Measurements from ENCODE around the gene PRDM1.
"Not testable (repeated sequence)": the region's sequence is repeated elsewhere in the genome, so short reads cannot be mapped to it uniquely, and the experiment has no call there.

Gene PRDM1

DNA sequence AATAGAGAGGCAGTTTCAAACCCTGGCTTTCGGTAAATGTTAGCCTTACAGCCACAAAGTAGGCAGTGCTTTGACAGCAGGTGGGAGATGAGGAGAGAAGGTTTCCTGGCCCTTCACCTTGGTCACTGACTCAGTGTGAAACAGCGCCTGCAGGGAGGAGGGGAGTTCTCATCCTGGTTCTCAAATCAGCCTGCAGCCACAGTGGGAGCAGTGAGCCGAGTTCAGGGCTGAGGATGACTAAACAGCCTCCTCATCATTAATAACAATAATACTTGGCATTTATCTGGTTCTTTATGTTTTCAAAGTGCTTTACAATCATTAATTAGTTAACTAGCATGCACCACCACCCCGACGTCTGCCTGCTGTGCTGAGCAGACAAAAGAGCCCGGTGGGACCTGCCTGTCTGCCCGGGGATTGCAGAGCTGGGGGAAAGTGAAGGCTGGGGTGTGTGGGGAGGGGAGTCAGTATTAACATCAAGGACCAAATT lies 59.6 kb downstream of the PRDM1 start:
- TF ChIP-seq FOXK2 (IDR thresholded peaks at IDR 0.05), result no peak
- no peak for TF ChIP-seq CTBP1 (IDR thresholded peaks at IDR 0.05; ENCODE audit: borderline replicate concordance)
- TF ChIP-seq ARNT (IDR thresholded peaks at IDR 0.05), result no peak
- TF ChIP-seq FOXA1 (IDR thresholded peaks at IDR 0.05), result no peak
- TF ChIP-seq TARDBP (IDR thresholded peaks at IDR 0.05), result no peak
- TF ChIP-seq SP1 (IDR thresholded peaks at IDR 0.05), result no peak
- TF ChIP-seq SUZ12 (IDR thresholded peaks at IDR 0.05), result no peak
- no peak for TF ChIP-seq L3MBTL2 (conservative IDR thresholded peaks at IDR 0.05)
- TF ChIP-seq ELF4 (IDR thresholded peaks at IDR 0.05), result no peak
- no peak for TF ChIP-seq LEF1 (IDR thresholded peaks at IDR 0.05; ENCODE audit: borderline replicate concordance)
- TF ChIP-seq, protein P1, sequence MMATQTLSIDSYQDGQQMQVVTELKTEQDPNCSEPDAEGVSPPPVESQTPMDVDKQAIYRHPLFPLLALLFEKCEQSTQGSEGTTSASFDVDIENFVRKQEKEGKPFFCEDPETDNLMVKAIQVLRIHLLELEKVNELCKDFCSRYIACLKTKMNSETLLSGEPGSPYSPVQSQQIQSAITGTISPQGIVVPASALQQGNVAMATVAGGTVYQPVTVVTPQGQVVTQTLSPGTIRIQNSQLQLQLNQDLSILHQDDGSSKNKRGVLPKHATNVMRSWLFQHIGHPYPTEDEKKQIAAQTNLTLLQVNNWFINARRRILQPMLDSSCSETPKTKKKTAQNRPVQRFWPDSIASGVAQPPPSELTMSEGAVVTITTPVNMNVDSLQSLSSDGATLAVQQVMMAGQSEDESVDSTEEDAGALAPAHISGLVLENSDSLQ (IDR thresholded peaks at IDR 0.05), result no peak
- no peak for TF ChIP-seq ZNF384 (IDR thresholded peaks at IDR 0.05)
- no peak for TF ChIP-seq NFRKB (IDR thresholded peaks at IDR 0.05)
- ChIA-PET CTCF (interaction anchor here (0.5 kb wide), 1 partner anchor 158 kb away, joined by 3 read pairs; no protein-coding TSS in a partner anchor), POLR2A (no interaction called here)
- no peak for DNase-seq (ENCODE audit: extremely low spot score)

DNA sequence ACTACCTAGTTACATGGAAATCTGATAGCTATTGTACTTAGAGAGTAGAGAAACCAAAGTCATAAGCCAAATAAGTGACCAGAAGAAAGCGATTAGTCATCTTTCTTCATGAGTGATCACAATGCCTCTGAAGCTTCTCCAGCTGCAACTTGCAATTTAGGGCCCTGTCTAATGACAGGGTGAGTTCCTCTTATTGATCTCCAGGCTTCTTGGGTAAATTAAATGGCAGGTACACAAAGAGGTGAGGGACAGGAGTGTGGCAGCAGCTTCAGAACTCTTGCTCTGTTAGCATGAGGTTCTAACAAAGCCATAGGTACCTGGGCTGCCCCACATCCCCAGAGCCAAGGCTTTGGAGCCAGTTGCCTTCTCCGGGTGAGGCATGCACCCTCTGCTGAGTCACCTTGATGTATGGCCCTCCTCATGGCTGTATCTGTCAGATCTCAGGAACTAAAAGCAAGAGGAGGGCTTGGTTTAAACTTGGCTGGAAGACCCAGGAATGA lies 60.8 kb downstream of the PRDM1 start:
- CTCF ChIA-PET, result interaction anchor here (0.6 kb wide), 1 partner anchor 99 kb away, joined by 4 read pairs; no protein-coding TSS in a partner anchor
- DNase-seq (ENCODE audit: extremely low spot score), result no peak
- TF ChIP-seq, protein P1 (IDR thresholded peaks at IDR 0.05), result no peak
- no peak for TF ChIP-seq TARDBP (IDR thresholded peaks at IDR 0.05)
- no peak for TF ChIP-seq L3MBTL2 (conservative IDR thresholded peaks at IDR 0.05)
- no peak for TF ChIP-seq ZNF384 (IDR thresholded peaks at IDR 0.05)
- no peak for TF ChIP-seq FOXA1 (IDR thresholded peaks at IDR 0.05)
- POLR2A ChIA-PET, result no interaction called here

DNA sequence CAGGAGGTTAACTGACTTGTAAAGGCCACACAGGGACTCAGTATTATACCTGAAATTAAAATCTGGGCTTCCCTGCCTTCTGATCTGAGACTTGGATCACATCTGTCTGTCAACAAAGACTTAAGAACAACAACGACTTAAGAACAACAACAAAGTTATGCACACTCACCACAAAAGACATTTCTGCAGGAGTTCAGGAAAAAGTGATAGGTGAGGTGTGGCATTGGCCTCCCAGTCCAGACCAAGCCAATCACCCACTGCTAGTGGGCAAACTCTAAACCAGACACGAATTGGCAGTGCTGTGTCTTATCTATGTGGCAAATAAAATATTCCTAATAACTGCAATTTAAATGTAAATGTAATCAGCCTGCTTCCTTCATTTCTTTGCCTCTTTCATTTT lies 61.3 kb downstream of the PRDM1 start:
- no peak for DNase-seq (ENCODE audit: extremely low spot score)
- CTCF ChIA-PET, result interaction anchor here (0.6 kb wide), 2 partner anchors 100 to 1199 kb away, joined by 3 to 4 read pairs; no protein-coding TSS in a partner anchor
- POLR2A ChIA-PET, result no interaction called here

DNA sequence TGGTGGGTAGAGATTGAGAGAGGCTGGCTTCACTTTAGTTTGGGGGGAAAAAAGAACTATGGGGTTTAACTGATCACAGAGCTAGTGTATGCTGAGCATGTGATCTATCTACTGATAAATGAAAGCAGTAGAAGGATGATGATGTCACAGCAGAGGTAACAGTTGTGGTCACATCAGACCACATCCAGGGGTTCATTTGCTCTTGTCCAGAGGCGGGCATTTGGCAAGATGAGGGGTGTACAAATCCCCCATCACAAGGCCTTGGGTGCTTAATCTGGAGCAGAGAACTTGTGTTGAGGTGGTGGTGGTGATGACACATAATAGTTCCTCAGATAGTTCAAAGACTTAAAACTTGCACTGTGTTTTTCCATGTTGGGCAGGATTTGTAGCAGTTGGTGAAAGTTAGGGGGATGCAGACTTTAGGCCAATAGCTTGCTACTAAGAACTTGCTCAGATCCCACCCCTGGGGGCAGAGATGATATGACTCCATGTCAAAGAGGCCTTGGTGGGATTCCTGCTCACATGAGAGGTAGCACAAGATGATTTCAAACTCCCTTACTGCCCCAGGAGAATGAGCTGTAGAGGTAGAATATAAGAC lies 63.4 kb downstream of the PRDM1 start:
- POLR2A ChIA-PET, result no interaction called here
- CTCF ChIA-PET, result no interaction called here
- TF ChIP-seq, protein P1 (IDR thresholded peaks at IDR 0.05), result no peak
- no peak for TF ChIP-seq ZNF384 (IDR thresholded peaks at IDR 0.05)
- TF ChIP-seq ELF4 (IDR thresholded peaks at IDR 0.05), result no peak
- DNase-seq (ENCODE audit: extremely low spot score), result no peak

More for the DNA sequence above, 61.3 kb downstream of the PRDM1 start:
- no peak for TF ChIP-seq FOXK2 (IDR thresholded peaks at IDR 0.05)
- no peak for TF ChIP-seq LEF1 (IDR thresholded peaks at IDR 0.05; ENCODE audit: borderline replicate concordance)
- TF ChIP-seq FOXA1 (IDR thresholded peaks at IDR 0.05), result no peak
- no peak for TF ChIP-seq TARDBP (IDR thresholded peaks at IDR 0.05)
- TF ChIP-seq CTBP1 (IDR thresholded peaks at IDR 0.05; ENCODE audit: borderline replicate concordance), result no peak
- no peak for TF ChIP-seq FOXM1 (IDR thresholded peaks at IDR 0.05; ENCODE audit: borderline replicate concordance)
- TF ChIP-seq SP1 (IDR thresholded peaks at IDR 0.05), result no peak
- no peak for TF ChIP-seq NFRKB (IDR thresholded peaks at IDR 0.05)
- no peak for TF ChIP-seq HDGF (IDR thresholded peaks at IDR 0.05; ENCODE audit: borderline replicate concordance)

DNA sequence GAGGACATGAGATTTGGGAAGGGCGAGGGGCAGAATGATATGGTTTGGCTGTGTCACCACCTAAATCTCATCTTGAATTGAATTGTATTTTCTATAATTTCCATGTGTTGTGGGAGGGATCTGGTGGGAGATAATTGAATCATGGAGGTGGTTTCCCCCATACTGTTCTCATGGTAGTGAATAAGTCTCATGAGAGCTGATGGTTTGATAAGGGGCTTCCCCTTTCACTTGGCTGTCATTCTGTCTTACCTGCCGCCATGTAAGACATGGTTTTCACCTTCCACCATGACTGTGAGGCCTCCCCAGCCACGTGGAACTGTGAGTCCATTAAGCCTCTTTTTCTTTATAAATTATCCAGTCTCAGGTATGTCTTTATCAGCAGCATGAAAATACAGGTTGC lies 66.3 kb downstream of the PRDM1 start:
- CTCF ChIA-PET; POLR2A ChIA-PET; DNase-seq (ENCODE audit: extremely low spot score): not testable (repeated sequence)

DNA sequence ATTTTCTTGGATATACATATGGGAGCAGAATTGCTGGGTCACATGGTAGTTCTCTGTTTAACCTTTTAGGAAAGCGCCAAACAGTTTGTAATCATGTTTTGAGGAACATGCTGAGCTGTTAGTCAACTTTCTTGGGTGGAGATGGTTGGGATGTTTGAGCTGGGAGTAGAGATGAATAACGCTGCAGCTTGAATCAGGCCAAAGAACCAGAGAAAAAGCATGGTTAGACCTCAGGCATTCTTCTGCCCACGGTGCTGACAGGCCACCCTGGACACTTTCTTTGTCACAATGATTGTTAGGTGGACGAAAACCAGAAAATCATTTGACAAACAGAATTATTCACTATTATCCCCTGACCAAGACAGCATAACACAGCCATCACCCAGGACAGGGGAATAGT lies 66.8 kb downstream of the PRDM1 start:
- ChIA-PET POLR2A (no interaction called here), CTCF (no interaction called here)
- DNase-seq (ENCODE audit: extremely low spot score), result no peak
- TF ChIP-seq CTBP1 (IDR thresholded peaks at IDR 0.05; ENCODE audit: borderline replicate concordance) (no peak), ZNF384 (IDR thresholded peaks at IDR 0.05) (no peak), FOXM1 (IDR thresholded peaks at IDR 0.05; ENCODE audit: borderline replicate concordance) (no peak), FOXK2 (IDR thresholded peaks at IDR 0.05) (no peak), TARDBP (IDR thresholded peaks at IDR 0.05) (no peak), SUZ12 (IDR thresholded peaks at IDR 0.05) (no peak), BHLHE40 (IDR thresholded peaks at IDR 0.05; ENCODE audit: borderline replicate concordance) (no peak), ELF4 (IDR thresholded peaks at IDR 0.05) (no peak), LEF1 (IDR thresholded peaks at IDR 0.05; ENCODE audit: borderline replicate concordance) (no peak), HDGF (IDR thresholded peaks at IDR 0.05; ENCODE audit: borderline replicate concordance) (no peak), FOXA1 (IDR thresholded peaks at IDR 0.05) (no peak), SP1 (IDR thresholded peaks at IDR 0.05) (no peak), ARNT (IDR thresholded peaks at IDR 0.05) (no peak), NFRKB (IDR thresholded peaks at IDR 0.05) (no peak), L3MBTL2 (conservative IDR thresholded peaks at IDR 0.05) (no peak)
- TF ChIP-seq, protein P1 (IDR thresholded peaks at IDR 0.05), result no peak

Data from HEK293T (cell line).